GM12891 (cell line): Measurements from ENCODE around the gene SLX4IP.

Experiments
- POLR2A ChIP-seq: IDR thresholded peaks from 2 replicates; pipeline ENCODE4 v1.6.1; 2011; ENCODE audit warnings: low read depth, low read length, control low read depth
- POLR2AphosphoS5 ChIP-seq: IDR thresholded peaks from 2 replicates; pipeline ENCODE4 v1.6.1; 2011; ENCODE audit warnings: low read depth, low read length, control low read depth

DNA sequence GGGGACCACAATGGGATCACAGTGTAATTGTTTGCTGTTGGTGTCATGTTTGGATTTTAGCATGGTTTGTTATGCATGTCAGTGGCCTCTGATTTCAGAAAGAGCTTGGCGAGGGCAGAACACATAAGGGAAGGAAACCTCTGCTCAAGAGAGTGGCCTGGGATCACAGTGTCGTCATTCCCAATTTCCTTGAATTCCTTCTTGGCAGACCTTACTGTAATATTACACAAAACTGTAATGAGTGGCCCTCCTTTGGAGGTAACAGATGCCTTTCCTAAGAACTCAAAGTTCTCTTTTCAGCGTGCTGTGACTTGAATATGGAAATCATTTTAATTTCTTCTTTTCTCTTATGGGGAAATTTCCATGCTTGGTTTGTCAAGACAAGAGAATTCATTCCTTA, 191.8 kb downstream of the SLX4IP start:
- no peak for TF ChIP-seq POLR2AphosphoS5
- no peak for TF ChIP-seq POLR2A
